Osteoblast (primary cell): ENCODE data around the gene CDKAL1. TPM values are rescaled to one million over a fixed set of nuclear protein-coding genes. Genes with fewer than 3 reads are reported as not detected.

Experiments
- DNase-seq: peaks from one replicate; pipeline ENCODE4 v3.0.0; 2011; ENCODE audit warnings: low spot score, mixed read lengths; ENCODE audit not compliant: insufficient read length; ENCODE audit errors: missing footprints
- H2AFZ ChIP-seq: 2 replicates; pipeline ENCODE4 v1.6.0; 2011; ENCODE audit warnings: mild to moderate bottlenecking, low read length
- H3K27ac ChIP-seq: 2 replicates; pipeline ENCODE4 v1.5.1; 2011; ENCODE audit warnings: mild to moderate bottlenecking, low read depth, low read length, moderate library complexity
- H3K27me3 ChIP-seq: 2 replicates; pipeline ENCODE4 v1.6.0; 2012; ENCODE audit warnings: mild to moderate bottlenecking, control low read depth, inconsistent platforms, low read length, moderate library complexity; ENCODE audit not compliant: insufficient read depth
- H3K36me3 ChIP-seq: 2 replicates; pipeline ENCODE4 v1.5.1; 2011; ENCODE audit warnings: mild to moderate bottlenecking, low read length, control low read depth, moderate library complexity; ENCODE audit not compliant: insufficient read depth
- H3K4me1 ChIP-seq: 2 replicates; pipeline ENCODE4 v1.5.1; 2011; ENCODE audit warnings: mild to moderate bottlenecking, low read length, control low read depth, moderate library complexity; ENCODE audit not compliant: insufficient read depth
- H3K4me2 ChIP-seq: 2 replicates; pipeline ENCODE4 v1.6.0; 2011; ENCODE audit warnings: mild to moderate bottlenecking, low read length; ENCODE audit not compliant: insufficient read depth
- H3K4me3 ChIP-seq: fragments of 200-600 bp; sonication (generic); 3 replicates; pipeline ENCODE4 v1.5.1; 2012; ENCODE audit warnings: mild to moderate bottlenecking, low read length, inconsistent platforms; ENCODE audit not compliant: insufficient read depth
- H3K79me2 ChIP-seq: 2 replicates; pipeline ENCODE4 v1.6.0; 2012; ENCODE audit warnings: mild to moderate bottlenecking, low read length, control low read depth, inconsistent platforms; ENCODE audit not compliant: insufficient read depth
- H3K9me3 ChIP-seq: 2 replicates; pipeline ENCODE4 v1.5.1; 2011; ENCODE audit warnings: low read depth, low read length, control low read depth
- H4K20me1 ChIP-seq: 2 replicates; pipeline ENCODE4 v1.6.0; 2012; ENCODE audit warnings: mild to moderate bottlenecking, low read length, control low read depth; ENCODE audit not compliant: insufficient read depth
- CTCF ChIP-seq: IDR thresholded peaks from 2 replicates; pipeline ENCODE4 v1.5.1; 2011; ENCODE audit warnings: mild to moderate bottlenecking, low read depth, low read length, moderate library complexity; ENCODE audit errors: extremely low read depth
- total RNA-seq: library from RNA; depleted of rRNA; stranded (reverse); fragments of >200 nt; gene quantifications from 2 replicates; pipeline ENCODE4 v1.2.3, GENCODE V29; 2012

Gene CDKAL1
- total RNA-seq, 1 donor: 18.5 TPM

DNA sequence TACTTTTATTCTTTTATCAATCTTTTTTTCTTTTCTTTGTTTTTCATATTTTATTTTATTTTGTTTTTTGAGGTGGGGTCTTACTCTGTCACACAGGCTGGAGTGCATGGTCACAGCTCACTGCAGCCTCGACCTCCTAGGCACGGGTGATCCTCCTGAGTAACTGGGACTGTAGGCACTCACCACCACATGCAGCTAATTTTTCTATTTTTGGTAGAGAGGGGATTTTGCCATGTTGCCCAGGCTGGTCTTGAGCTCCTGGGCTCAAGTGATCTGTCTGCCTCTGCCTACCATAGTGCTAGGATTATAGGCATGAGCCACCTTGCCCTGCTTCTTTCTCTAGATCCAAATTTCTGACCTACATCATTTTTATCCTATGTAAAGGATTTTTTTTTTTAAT is 153.2 kb downstream of the CDKAL1 start:
- no peaks in the 10 kb centered on the region for H3K27me3 ChIP-seq
- H3K4me2 ChIP-seq: no peak overlapping the region

GRCh38 chr6:20688710-20689500 is 154.6 kb downstream of the CDKAL1 start:
- no peak for DNase-seq
- peak overlapping the region; percentile 28 for H3K4me2 ChIP-seq
- H2AFZ ChIP-seq: no peak overlapping the region

More for the DNA sequence above, 153.2 kb downstream of the CDKAL1 start:
- TF ChIP-seq CTCF: no peak
- no peak overlapping the region for H2AFZ ChIP-seq
- no peak overlapping the region for H3K4me3 ChIP-seq
- no peaks in the 10 kb centered on the region for H3K9me3 ChIP-seq
- H3K27ac ChIP-seq: no peak overlapping the region
- H3K4me1 ChIP-seq: peaks cover 12% of the 10 kb centered on the region
- DNase-seq: no peak
- no peaks in the 10 kb centered on the region for H3K79me2 ChIP-seq
- no peaks in the 10 kb centered on the region for H3K36me3 ChIP-seq
- H4K20me1 ChIP-seq: no peaks in the 10 kb centered on the region

GRCh38 chr6:20691185-20691584 is 156.9 kb downstream of the CDKAL1 start:
- H3K9me3 ChIP-seq: no peaks in the 10 kb centered on the region
- no peak overlapping the region for H3K4me2 ChIP-seq
- H3K79me2 ChIP-seq: no peaks in the 10 kb centered on the region
- peak; percentile 3 for DNase-seq
- H3K36me3 ChIP-seq: no peaks in the 10 kb centered on the region
- H3K27me3 ChIP-seq: no peaks in the 10 kb centered on the region
- H3K4me1 ChIP-seq: peaks cover 17% of the 10 kb centered on the region
- no peaks in the 10 kb centered on the region for H4K20me1 ChIP-seq
- H2AFZ ChIP-seq: no peak overlapping the region
- H3K27ac ChIP-seq: no peak overlapping the region
- TF ChIP-seq CTCF: no peak
- no peak overlapping the region for H3K4me3 ChIP-seq

More at GRCh38 chr6:20688710-20689500, 154.6 kb downstream of the CDKAL1 start:
- Histone ChIP-seq H3K4me3 (no peak overlapping the region), H3K27ac (peak overlapping the region; percentile 3), H3K4me1 (peaks cover 17% of the 10 kb centered on the region), H3K36me3 (no peaks in the 10 kb centered on the region), H3K27me3 (no peaks in the 10 kb centered on the region), H4K20me1 (no peaks in the 10 kb centered on the region), H3K79me2 (no peaks in the 10 kb centered on the region), H3K9me3 (no peaks in the 10 kb centered on the region)
- TF ChIP-seq CTCF: no peak

DNA sequence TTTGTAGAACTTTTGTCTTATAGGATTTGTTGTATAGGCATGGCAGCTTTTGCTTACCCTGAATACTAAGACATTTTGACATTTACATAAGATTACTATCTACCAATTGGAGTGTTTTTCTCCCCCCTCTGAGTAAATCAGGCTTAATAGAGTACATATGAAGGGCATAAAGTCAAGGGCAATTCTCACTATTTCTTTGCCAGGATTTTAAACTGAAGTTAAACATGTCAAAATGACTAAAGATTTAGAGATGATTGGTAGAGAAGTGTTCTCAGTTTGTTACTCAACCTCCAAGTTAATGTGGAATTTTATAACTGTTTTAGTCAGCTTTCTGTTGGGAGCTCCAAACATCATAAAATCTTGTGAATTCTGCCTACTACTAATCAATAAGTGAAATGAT is 157.8 kb downstream of the CDKAL1 start:
- no peaks in the 10 kb centered on the region for H3K9me3 ChIP-seq
- no peak overlapping the region for H3K27ac ChIP-seq
- no peaks in the 10 kb centered on the region for H4K20me1 ChIP-seq
- no peak overlapping the region for H2AFZ ChIP-seq
- no peak for DNase-seq
- H3K4me1 ChIP-seq: peaks cover 17% of the 10 kb centered on the region
- H3K4me3 ChIP-seq: no peak overlapping the region
- H3K79me2 ChIP-seq: no peaks in the 10 kb centered on the region
- H3K36me3 ChIP-seq: no peaks in the 10 kb centered on the region
- no peak overlapping the region for H3K4me2 ChIP-seq
- no peaks in the 10 kb centered on the region for H3K27me3 ChIP-seq
- TF ChIP-seq CTCF: no peak
